Measurements from ENCODE around the gene ZNF836. TPM values are rescaled to one million over a fixed set of nuclear protein-coding genes. Genes with fewer than 3 reads are reported as not detected.

Gene ZNF836
- total RNA-seq, 6 experiments from 2014 or later = 1.5 to 3.7 (median 2.8) TPM

GRCh38 chr19:52197964-52198363 is 26.5 kb upstream of the ZNF836 start:
- DNase-seq = no peak

GRCh38 chr19:52196256-52196967 is 25.0 kb upstream of the ZNF836 start:
- peaks cover 0 to 28% (median 3%) of the 10 kb centered on the region in 4 donors for H3K36me3 ChIP-seq
- DNase-seq = no peak
- H3K27ac ChIP-seq = no peak overlapping the region
- no peak overlapping the region for H3K4me3 ChIP-seq
- intact Hi-C loops (cut with DNase I) = no loop called here
- H3K9me3 ChIP-seq = no peaks in the 10 kb centered on the region
- TF ChIP-seq CTCF (IDR thresholded peaks at IDR 0.05) (no peak), POLR2A (IDR thresholded peaks at IDR 0.05) (no peak)
- no peak for ATAC-seq
- H3K4me1 ChIP-seq = peaks cover 0 to 16% (median 3%) of the 10 kb centered on the region in 4 donors
- no peaks in the 10 kb centered on the region for H3K27me3 ChIP-seq
- WGBS (ENCODE audit: insufficient coverage, low coverage, low lambda C conversion rate, missing lambda C conversion rate) = 89% methylated on average over 5 of the region's 5 CpGs

More at GRCh38 chr19:52197964-52198363, 26.5 kb upstream of the ZNF836 start:
- no peak for TF ChIP-seq POLR2A (IDR thresholded peaks at IDR 0.05)
- no peak for TF ChIP-seq CTCF (IDR thresholded peaks at IDR 0.05)
- ATAC-seq = no peak
- intact Hi-C loops (cut with DNase I) = no loop called here
- peaks cover 0 to 1% (median 0%) of the 10 kb centered on the region in 4 donors for H3K4me1 ChIP-seq
- no peak overlapping the region for H3K4me3 ChIP-seq
- peaks cover 0 to 41% (median 13%) of the 10 kb centered on the region in 4 donors for H3K36me3 ChIP-seq
- no peaks in the 10 kb centered on the region for H3K9me3 ChIP-seq
- no peak overlapping the region for H3K27ac ChIP-seq
- WGBS (ENCODE audit: insufficient coverage, low coverage, low lambda C conversion rate, missing lambda C conversion rate) = 86% methylated on average over 3 of the region's 3 CpGs
- H3K27me3 ChIP-seq = no peaks in the 10 kb centered on the region

- H3K4me3 ChIP-seq = no peak overlapping the region
- 79% methylated on average over 1 of the region's 2 CpGs for WGBS (ENCODE audit: insufficient coverage, low coverage, low lambda C conversion rate, missing lambda C conversion rate)
- H3K4me1 ChIP-seq = peaks cover 0 to 22% (median 4%) of the 10 kb centered on the region in 4 donors
Measured at GRCh38 chr19:52191951-52192350, 20.5 kb upstream of the ZNF836 start.

DNA sequence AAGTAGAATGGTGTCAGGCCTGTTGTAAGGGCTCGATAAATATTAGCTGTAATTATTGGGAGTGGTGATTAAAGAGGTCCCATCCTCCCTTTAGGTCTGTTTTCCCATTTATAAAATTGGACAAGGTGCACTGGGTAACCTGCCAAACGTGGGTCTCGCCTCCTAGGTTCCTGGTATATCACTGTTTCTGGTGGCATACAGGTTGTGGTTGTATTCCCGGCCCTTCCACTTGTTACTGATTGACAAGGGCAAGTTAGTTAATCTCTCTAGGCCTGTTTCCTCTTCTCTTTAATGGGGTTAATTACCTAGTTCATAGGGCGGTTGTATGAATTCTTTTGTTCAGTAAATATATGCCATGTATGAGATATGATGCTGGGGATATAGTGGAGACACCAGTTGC is 20.0 kb upstream of the ZNF836 start:
- peak overlapping the region in 1 of 3 donors; percentile 93 for H3K27ac ChIP-seq
- peaks cover 0 to 13% (median 0%) of the 10 kb centered on the region in 4 donors for H3K36me3 ChIP-seq
- peaks cover 0 to 22% (median 4%) of the 10 kb centered on the region in 4 donors for H3K4me1 ChIP-seq
- DNase-seq = no peak
- peak overlapping the region; percentile 66 to 87 (median 85) for H3K4me3 ChIP-seq
- ATAC-seq = no peak
- intact Hi-C loops (cut with DNase I) = no loop called here
- no peaks in the 10 kb centered on the region for H3K27me3 ChIP-seq
- WGBS (ENCODE audit: insufficient coverage, low coverage, low lambda C conversion rate, missing lambda C conversion rate) = 47% methylated on average over 5 of the region's 5 CpGs
- TF ChIP-seq POLR2A (IDR thresholded peaks at IDR 0.05) (no peak), CTCF (IDR thresholded peaks at IDR 0.05) (no peak)
- H3K9me3 ChIP-seq = no peaks in the 10 kb centered on the region

More at GRCh38 chr19:52191951-52192350, 20.5 kb upstream of the ZNF836 start:
- ATAC-seq (no peak), DNase-seq (no peak)
- no peak for TF ChIP-seq POLR2A (IDR thresholded peaks at IDR 0.05)
- no peak for TF ChIP-seq CTCF (IDR thresholded peaks at IDR 0.05)
- H3K27me3 ChIP-seq = no peaks in the 10 kb centered on the region
- H3K27ac ChIP-seq = no peak overlapping the region
- no peaks in the 10 kb centered on the region for H3K9me3 ChIP-seq
- H3K36me3 ChIP-seq = peaks cover 0 to 13% (median 0%) of the 10 kb centered on the region in 4 donors
- intact Hi-C loops (cut with DNase I) = no loop called here

All from right lobe of liver (tissue), 6 donors.